HCT116 (cell line): ENCODE data around the gene NGF. TPM values are rescaled to one million over a fixed set of nuclear protein-coding genes. Genes with fewer than 3 reads are reported as not detected.

Source experiments
- ATAC-seq: fragments of 200-7000 bp; cut with Tn5 transposase; 2 replicates; pipeline ENCODE4 v1.9.1; 2020; ENCODE audit warnings: mild to moderate bottlenecking, moderate library complexity
- BruUV-seq: library from RNA; stranded (reverse); fragments of 400-500 nt; replicated peaks from 2 replicates; lab custom pipeline; 2021; lab: Mats Ljungman, UMichigan
- CTCF ChIA-PET: fragments of 300-600 bp; sonication (Branson Sonifier 250); formaldehyde crosslinking; loops from one replicate; lab custom pipeline; 2021; ENCODE audit warnings: antibody characterized with exemption; lab: Charles Lee
- POLR2A ChIA-PET: fragments of 300-600, 350-600 bp; sonication (Branson Sonifier 250); formaldehyde crosslinking; loops from one replicate; lab custom pipeline; 2021; ENCODE audit warnings: antibody characterized with exemption; lab: Charles Lee
- RAD21 ChIA-PET, 2 experiments: fragments of 300-600 bp; sonication (Branson Sonifier 250); formaldehyde crosslinking; loops; one replicate each; lab custom pipeline; 2023; ENCODE audit warnings: low total read pairs in 2 of 2; ENCODE audit not compliant: uncharacterized antibody in 2 of 2, unreplicated experiment in 2 of 2, low non-redundant PET in 1 of 2; lab: Charles Lee
- DNase-seq: peaks from one replicate; pipeline ENCODE4 v3.0.0-alpha.2; 2010; ENCODE audit warnings: low read depth, low spot score
- H2AFZ ChIP-seq: fragments of 200-600 bp; shearing (Covaris generic), sonication (generic); 2 replicates; pipeline ENCODE4 v1.6.1; 2017; ENCODE audit warnings: low read depth, mixed run types, mixed read lengths, antibody characterized with exemption, low read length; ENCODE audit not compliant: poor library complexity, severe bottlenecking
- H3K27ac ChIP-seq: 2 replicates; pipeline ENCODE4 v1.5.1; 2012; ENCODE audit warnings: low read depth, low read length
- H3K27me3 ChIP-seq: fragments of 200-600 bp; sonication (generic); 2 replicates; pipeline ENCODE4 v1.6.1; 2016; ENCODE audit warnings: mixed run types, low read length, mixed read lengths; ENCODE audit not compliant: insufficient read depth
- H3K36me3 ChIP-seq, 2 experiments: fragments of 200-500 bp in 1 of 2; fragments of 200-600 bp in 1 of 2; sonication (Bioruptor generic) in 1 of 2; sonication (generic) in 1 of 2; 2 replicates each; pipeline versions ENCODE4 v1.5.1 to v1.6.1; 2014 to 2016; ENCODE audit warnings: low read length in 2 of 2, inconsistent platforms in 1 of 2, mixed read lengths in 1 of 2, mixed run types in 1 of 2; ENCODE audit not compliant: insufficient read depth in 2 of 2, control insufficient read depth in 1 of 2
- H3K4me1 ChIP-seq, 2 experiments: fragments of 200-600 bp in 1 of 2; sonication (generic) in 1 of 2; 2 replicates each; pipeline versions ENCODE4 v1.5.1 to v1.6.1; 2012 to 2017; ENCODE audit warnings: low read length in 2 of 2, inconsistent platforms in 1 of 2, mild to moderate bottlenecking in 1 of 2, mixed read lengths in 1 of 2, mixed run types in 1 of 2, moderate library complexity in 1 of 2; ENCODE audit not compliant: insufficient read depth in 2 of 2, control insufficient read depth in 1 of 2
- H3K4me2 ChIP-seq: fragments of 200-600 bp; sonication (generic); 2 replicates; pipeline ENCODE4 v1.6.1; 2017; ENCODE audit warnings: mixed run types, low read length, mixed read lengths
- H3K4me3 ChIP-seq, 2 experiments: fragments of 200-600 bp in 1 of 2; sonication (generic) in 1 of 2; replicated peaks in 1 of 2; 2 replicates each; pipeline ENCODE4 v1.5.1; 2011 to 2016; ENCODE audit warnings: low read length in 2 of 2, control low read depth in 1 of 2, low read depth in 1 of 2, mild to moderate bottlenecking in 1 of 2, mixed read lengths in 1 of 2, mixed run types in 1 of 2
- H3K79me2 ChIP-seq: fragments of 200-600 bp; sonication (generic); 2 replicates; pipeline ENCODE4 v1.6.1; 2017; ENCODE audit warnings: mild to moderate bottlenecking, mixed run types, low read length, moderate library complexity, mixed read lengths; ENCODE audit not compliant: insufficient read depth
- H3K9ac ChIP-seq: fragments of 200-600 bp; sonication (generic); 2 replicates; pipeline ENCODE4 v1.6.1; 2016; ENCODE audit warnings: low read length, mixed read lengths
- H3K9me2 ChIP-seq: fragments of 200-600 bp; sonication (generic), shearing (Covaris generic); 2 replicates; pipeline ENCODE4 v1.6.1; 2017; ENCODE audit warnings: mixed run types, mild to moderate bottlenecking, moderate library complexity; ENCODE audit not compliant: insufficient read depth
- H3K9me3 ChIP-seq, 2 experiments: fragments of 200-500 bp in 1 of 2; fragments of 200-600 bp in 1 of 2; sonication (Bioruptor generic) in 1 of 2; sonication (generic) in 1 of 2; 2 replicates each; pipeline ENCODE4 v1.6.1; 2014 to 2017; ENCODE audit warnings: low read length in 2 of 2, mixed read lengths in 2 of 2, inconsistent platforms in 1 of 2, low read depth in 1 of 2, mild to moderate bottlenecking in 1 of 2, mixed run types in 1 of 2, moderate library complexity in 1 of 2; ENCODE audit not compliant: control insufficient read depth in 1 of 2, insufficient read depth in 1 of 2
- H4K20me1 ChIP-seq: fragments of 200-600 bp; sonication (generic), shearing (Covaris generic); 2 replicates; pipeline ENCODE4 v1.6.1; 2017; ENCODE audit warnings: mixed run types, mild to moderate bottlenecking, moderate library complexity; ENCODE audit not compliant: insufficient read depth
- CBX3 ChIP-seq: IDR thresholded peaks from 2 replicates; pipeline ENCODE4 v1.6.1; 2012; ENCODE audit warnings: low read depth
- CEBPB ChIP-seq: IDR thresholded peaks from 2 replicates; pipeline ENCODE4 v1.6.1; 2012; ENCODE audit warnings: low read depth
- CTCF ChIP-seq, 3 experiments: fragments of 200-600 bp in 1 of 3; sonication (generic) in 1 of 3; IDR thresholded peaks in 2 of 3; conservative IDR thresholded peaks in 1 of 3; 2 replicates each; pipeline ENCODE4 v1.5.1; 2012 to 2017; ENCODE audit warnings: low read depth in 2 of 3, low read length in 2 of 3, antibody characterized with exemption in 1 of 3, borderline replicate concordance in 1 of 3, control low read depth in 1 of 3, mild to moderate bottlenecking in 1 of 3, mixed read lengths in 1 of 3, mixed run types in 1 of 3, moderate library complexity in 1 of 3; ENCODE audit not compliant: insufficient read depth in 1 of 3
- ELF1 ChIP-seq: IDR thresholded peaks from 2 replicates; pipeline ENCODE4 v1.6.1; 2012; ENCODE audit warnings: low read depth, borderline replicate concordance
- EZH2 ChIP-seq: fragments of 200-600 bp; sonication (generic); IDR thresholded peaks from 2 replicates; pipeline ENCODE4 v1.6.1; 2017; ENCODE audit warnings: antibody characterized with exemption, mixed run types
- POLR2A ChIP-seq: IDR thresholded peaks from 2 replicates; pipeline ENCODE4 v1.7.0; 2011; ENCODE audit warnings: borderline replicate concordance; ENCODE audit not compliant: insufficient read depth, insufficient read length; ENCODE audit errors: extremely low read depth
- SIN3A ChIP-seq: IDR thresholded peaks from 2 replicates; pipeline ENCODE4 v1.6.1; 2012; ENCODE audit warnings: low read depth
- ZFX ChIP-seq: fragments of 450-650 bp; IDR thresholded peaks from 2 replicates; pipeline ENCODE4 v1.6.1; 2017
- ZNF274 ChIP-seq: fragments of 200-500 bp; sonication (Bioruptor generic); IDR thresholded peaks from 2 replicates; pipeline ENCODE4 v1.6.1; 2014; ENCODE audit warnings: mild to moderate bottlenecking, low read depth, low read length, inconsistent platforms
- intact Hi-C: fragments of 100-400 bp; cut with micrococcal nuclease; formaldehyde crosslinking; loops from 2 replicates; pipeline ENCODE4 v1.10.0; 2022
- total RNA-seq: library from RNA; stranded (reverse); gene quantifications from one replicate; pipeline ENCODE4 v1.2.1, GENCODE V29; 2021; ENCODE audit not compliant: unreplicated experiment
- TF ChIP-seq, protein P1 (sequence below): IDR thresholded peaks from 2 replicates; pipeline ENCODE4 v1.6.1; 2012
- TF ChIP-seq, protein P2 (sequence below): IDR thresholded peaks from 2 replicates; pipeline ENCODE4 v1.6.1; 2011; ENCODE audit warnings: mild to moderate bottlenecking, low read length, moderate library complexity; ENCODE audit not compliant: insufficient replicate concordance; ENCODE audit errors: extremely low read depth

NGF gene
- total RNA-seq, 1 experiment from 2014 or later: not detected

DNA sequence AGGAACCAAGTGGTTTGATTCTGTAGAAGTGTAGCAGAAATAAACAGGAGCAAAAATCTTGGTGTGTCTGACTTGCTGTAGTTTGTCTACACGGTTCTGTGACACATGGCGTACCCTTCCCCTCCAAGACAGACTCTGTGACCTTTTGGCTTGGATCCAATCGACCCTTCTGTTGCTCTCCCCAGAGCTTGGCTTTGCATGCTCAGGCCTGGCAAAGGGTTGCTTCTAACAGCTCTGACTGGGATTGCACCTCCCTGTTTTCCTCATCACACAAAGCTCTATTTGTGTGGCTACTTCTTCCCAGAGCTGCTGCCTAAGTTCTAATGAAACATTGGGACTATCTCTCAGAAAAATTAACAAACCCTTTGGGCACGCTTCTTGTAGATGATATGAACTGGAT is 24.0 kb downstream of the NGF start:
- RAD21 ChIA-PET: no interaction called here
- Histone ChIP-seq H4K20me1 (no peaks in the 10 kb centered on the region), H3K36me3 (no peaks in the 10 kb centered on the region), H2AFZ (no peak overlapping the region), H3K4me1 (no peaks in the 10 kb centered on the region), H3K4me3 (no peak overlapping the region), H3K9me3 (no peaks in the 10 kb centered on the region), H3K27ac (no peak overlapping the region), H3K27me3 (no peaks in the 10 kb centered on the region), H3K9ac (no peak overlapping the region), H3K79me2 (no peaks in the 10 kb centered on the region), H3K4me2 (no peak overlapping the region), H3K9me2 (no peaks in the 10 kb centered on the region)
- no peak for DNase-seq
- CTCF ChIA-PET: no interaction called here
- no TSS peak for BruUV-seq
- TF ChIP-seq, protein P1, sequence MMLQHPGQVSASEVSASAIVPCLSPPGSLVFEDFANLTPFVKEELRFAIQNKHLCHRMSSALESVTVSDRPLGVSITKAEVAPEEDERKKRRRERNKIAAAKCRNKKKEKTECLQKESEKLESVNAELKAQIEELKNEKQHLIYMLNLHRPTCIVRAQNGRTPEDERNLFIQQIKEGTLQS: no peak
- no peak for TF ChIP-seq EZH2
- no peak for TF ChIP-seq ZNF274
- TF ChIP-seq ZFX: no peak
- TF ChIP-seq POLR2A: no peak
- no peak for TF ChIP-seq CTCF (IDR thresholded peaks at IDR 0.05 in 2 of 3, conservative IDR thresholded peaks at IDR 0.05 in 1 of 3; ENCODE audit: borderline replicate concordance in 1 of 3, insufficient read depth in 1 of 3, low read depth in 2 of 3, low read length in 2 of 3)
- TF ChIP-seq ELF1: no peak
- TF ChIP-seq SIN3A: no peak
- TF ChIP-seq, protein P2, sequence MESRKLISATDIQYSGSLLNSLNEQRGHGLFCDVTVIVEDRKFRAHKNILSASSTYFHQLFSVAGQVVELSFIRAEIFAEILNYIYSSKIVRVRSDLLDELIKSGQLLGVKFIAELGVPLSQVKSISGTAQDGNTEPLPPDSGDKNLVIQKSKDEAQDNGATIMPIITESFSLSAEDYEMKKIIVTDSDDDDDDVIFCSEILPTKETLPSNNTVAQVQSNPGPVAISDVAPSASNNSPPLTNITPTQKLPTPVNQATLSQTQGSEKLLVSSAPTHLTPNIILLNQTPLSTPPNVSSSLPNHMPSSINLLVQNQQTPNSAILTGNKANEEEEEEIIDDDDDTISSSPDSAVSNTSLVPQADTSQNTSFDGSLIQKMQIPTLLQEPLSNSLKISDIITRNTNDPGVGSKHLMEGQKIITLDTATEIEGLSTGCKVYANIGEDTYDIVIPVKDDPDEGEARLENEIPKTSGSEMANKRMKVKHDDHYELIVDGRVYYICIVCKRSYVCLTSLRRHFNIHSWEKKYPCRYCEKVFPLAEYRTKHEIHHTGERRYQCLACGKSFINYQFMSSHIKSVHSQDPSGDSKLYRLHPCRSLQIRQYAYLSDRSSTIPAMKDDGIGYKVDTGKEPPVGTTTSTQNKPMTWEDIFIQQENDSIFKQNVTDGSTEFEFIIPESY: no peak
- no peak for TF ChIP-seq CEBPB
- TF ChIP-seq CBX3: no peak
- intact Hi-C loops: no loop called here
- POLR2A ChIA-PET: no interaction called here
- no peak for ATAC-seq
